Measurements from ENCODE around the gene LCT.

DNA sequence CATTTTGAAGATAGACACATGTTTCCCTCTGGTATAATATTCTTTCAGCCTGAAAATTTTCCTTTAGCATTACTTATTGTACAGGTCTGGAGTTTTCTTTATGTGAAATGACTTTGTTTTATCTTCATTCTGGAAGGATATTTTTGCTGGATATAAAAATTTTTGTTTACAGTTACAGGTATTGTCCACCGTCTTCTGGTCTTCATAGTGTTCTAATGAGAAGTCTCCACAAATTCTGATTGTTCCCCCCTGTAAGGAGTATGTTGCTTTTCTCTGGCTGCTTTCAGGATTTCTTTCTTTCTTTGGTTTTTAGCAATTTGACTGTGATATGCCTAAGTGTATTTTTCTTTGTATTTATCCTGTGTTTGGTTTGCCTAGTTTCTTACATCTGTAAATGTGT is 80.3 kb downstream of the LCT start:
- TF ChIP-seq REST (IDR thresholded peaks at IDR 0.05; ENCODE audit: unreplicated experiment) (no peak), EZH2phosphoT487 (IDR thresholded peaks at IDR 0.05; ENCODE audit: unreplicated experiment) (no peak), POLR2AphosphoS5 (IDR thresholded peaks at IDR 0.05; ENCODE audit: low read depth) (no peak), EZH2 (IDR thresholded peaks at IDR 0.05; ENCODE audit: low read depth, unreplicated experiment) (no peak), NANOG (IDR thresholded peaks at IDR 0.05; ENCODE audit: borderline replicate concordance) (no peak), STAT1 (IDR thresholded peaks at IDR 0.05; ENCODE audit: unreplicated experiment) (no peak), ZNF114 (CRISPR knock-in tag; IDR thresholded peaks at IDR 0.05) (no peak), JUNB (IDR thresholded peaks at IDR 0.05; ENCODE audit: unreplicated experiment) (no peak), CREB1 (CRISPR knock-in tag; IDR thresholded peaks at IDR 0.05; ENCODE audit: low read depth) (no peak)
- TF ChIP-seq, protein P1, sequence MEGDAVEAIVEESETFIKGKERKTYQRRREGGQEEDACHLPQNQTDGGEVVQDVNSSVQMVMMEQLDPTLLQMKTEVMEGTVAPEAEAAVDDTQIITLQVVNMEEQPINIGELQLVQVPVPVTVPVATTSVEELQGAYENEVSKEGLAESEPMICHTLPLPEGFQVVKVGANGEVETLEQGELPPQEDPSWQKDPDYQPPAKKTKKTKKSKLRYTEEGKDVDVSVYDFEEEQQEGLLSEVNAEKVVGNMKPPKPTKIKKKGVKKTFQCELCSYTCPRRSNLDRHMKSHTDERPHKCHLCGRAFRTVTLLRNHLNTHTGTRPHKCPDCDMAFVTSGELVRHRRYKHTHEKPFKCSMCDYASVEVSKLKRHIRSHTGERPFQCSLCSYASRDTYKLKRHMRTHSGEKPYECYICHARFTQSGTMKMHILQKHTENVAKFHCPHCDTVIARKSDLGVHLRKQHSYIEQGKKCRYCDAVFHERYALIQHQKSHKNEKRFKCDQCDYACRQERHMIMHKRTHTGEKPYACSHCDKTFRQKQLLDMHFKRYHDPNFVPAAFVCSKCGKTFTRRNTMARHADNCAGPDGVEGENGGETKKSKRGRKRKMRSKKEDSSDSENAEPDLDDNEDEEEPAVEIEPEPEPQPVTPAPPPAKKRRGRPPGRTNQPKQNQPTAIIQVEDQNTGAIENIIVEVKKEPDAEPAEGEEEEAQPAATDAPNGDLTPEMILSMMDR (conservative IDR thresholded peaks at IDR 0.05; ENCODE audit: low read depth in 2 of 2) = no peak
- TF ChIP-seq, protein P2, sequence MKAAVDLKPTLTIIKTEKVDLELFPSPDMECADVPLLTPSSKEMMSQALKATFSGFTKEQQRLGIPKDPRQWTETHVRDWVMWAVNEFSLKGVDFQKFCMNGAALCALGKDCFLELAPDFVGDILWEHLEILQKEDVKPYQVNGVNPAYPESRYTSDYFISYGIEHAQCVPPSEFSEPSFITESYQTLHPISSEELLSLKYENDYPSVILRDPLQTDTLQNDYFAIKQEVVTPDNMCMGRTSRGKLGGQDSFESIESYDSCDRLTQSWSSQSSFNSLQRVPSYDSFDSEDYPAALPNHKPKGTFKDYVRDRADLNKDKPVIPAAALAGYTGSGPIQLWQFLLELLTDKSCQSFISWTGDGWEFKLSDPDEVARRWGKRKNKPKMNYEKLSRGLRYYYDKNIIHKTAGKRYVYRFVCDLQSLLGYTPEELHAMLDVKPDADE (IDR thresholded peaks at IDR 0.05) = no peak

Data from GM23338 (cell line).